Astrocyte (in vitro differentiated cells and primary cell): ENCODE results near the gene CPSF6. TPM values are rescaled to one million over a fixed set of nuclear protein-coding genes. Genes with fewer than 3 reads are reported as not detected.
"Not testable (repeated sequence)": the region's sequence is repeated elsewhere in the genome, so short reads cannot be mapped to it uniquely, and the experiment has no call there.

Experiments
- DNase-seq: peaks from one replicate; pipeline ENCODE4 v3.0.0-alpha.2; 2010; ENCODE audit warnings: low read depth
- FAIRE-seq: peaks from 2 replicates; lab custom pipeline; 2011; peaks lifted over from hg19 to GRCh38; lab: Jason Lieb, UNC
- H2AFZ ChIP-seq: 2 replicates; pipeline ENCODE4 v1.6.0; 2012; ENCODE audit warnings: low read depth, low read length, inconsistent platforms
- H3K27ac ChIP-seq: 2 replicates; pipeline ENCODE4 v1.5.1; 2011; ENCODE audit warnings: low read depth, low read length, inconsistent platforms
- H3K27me3 ChIP-seq: 2 replicates; pipeline ENCODE4 v1.6.0; 2011; ENCODE audit warnings: low read length, inconsistent platforms; ENCODE audit not compliant: insufficient read depth
- H3K36me3 ChIP-seq: 2 replicates; pipeline ENCODE4 v1.5.1; 2011; ENCODE audit warnings: low read length, inconsistent platforms; ENCODE audit not compliant: insufficient read depth
- H3K4me1 ChIP-seq: 2 replicates; pipeline ENCODE4 v1.5.1; 2011; ENCODE audit warnings: low read length, inconsistent platforms; ENCODE audit not compliant: insufficient read depth
- H3K4me2 ChIP-seq: 2 replicates; pipeline ENCODE4 v1.6.0; 2012; ENCODE audit warnings: low read length, inconsistent platforms
- H3K4me3 ChIP-seq: 2 replicates; pipeline ENCODE4 v1.5.1; 2011; ENCODE audit warnings: low read depth, mild to moderate bottlenecking, low read length, inconsistent platforms; ENCODE audit not compliant: insufficient read depth
- H3K79me2 ChIP-seq: 2 replicates; pipeline ENCODE4 v1.6.0; 2012; ENCODE audit warnings: mild to moderate bottlenecking, low read length, inconsistent platforms; ENCODE audit not compliant: insufficient read depth
- H3K9ac ChIP-seq: 2 replicates; pipeline ENCODE4 v1.6.0; 2012; ENCODE audit warnings: mild to moderate bottlenecking, low read length, inconsistent platforms
- H3K9me3 ChIP-seq: 2 replicates; pipeline ENCODE4 v1.5.1; 2012; ENCODE audit warnings: low read depth, mild to moderate bottlenecking, low read length, inconsistent platforms; ENCODE audit not compliant: insufficient read depth
- H4K20me1 ChIP-seq: 2 replicates; pipeline ENCODE4 v1.6.0; 2012; ENCODE audit warnings: low read length, inconsistent platforms; ENCODE audit not compliant: insufficient read depth
- H3K27ac Mint-ChIP-seq: one replicate; pipeline ENCODE4 v1.8.0; 2021; ENCODE audit warnings: mild to moderate bottlenecking, mixed read lengths; ENCODE audit not compliant: unreplicated experiment
- H3K27me3 Mint-ChIP-seq: one replicate; pipeline ENCODE4 v1.8.0; 2021; ENCODE audit warnings: low read depth, mixed read lengths; ENCODE audit not compliant: unreplicated experiment
- H3K36me3 Mint-ChIP-seq: one replicate; pipeline ENCODE4 v1.8.0; 2021; ENCODE audit warnings: low read depth, mixed read lengths; ENCODE audit not compliant: unreplicated experiment
- H3K4me1 Mint-ChIP-seq: one replicate; pipeline ENCODE4 v1.8.0; 2021; ENCODE audit warnings: low read depth, mixed read lengths; ENCODE audit not compliant: unreplicated experiment
- H3K4me3 Mint-ChIP-seq: one replicate; pipeline ENCODE4 v1.8.0; 2021; ENCODE audit warnings: mild to moderate bottlenecking, moderate library complexity, mixed read lengths; ENCODE audit not compliant: unreplicated experiment
- H3K9me3 Mint-ChIP-seq: one replicate; pipeline ENCODE4 v1.8.0; 2021; ENCODE audit warnings: mild to moderate bottlenecking, mixed read lengths; ENCODE audit not compliant: unreplicated experiment
- CTCF ChIP-seq: IDR thresholded peaks from 2 replicates; pipeline ENCODE4 v1.5.1; 2011; ENCODE audit warnings: low read depth, mild to moderate bottlenecking, inconsistent platforms, low read length, moderate library complexity; ENCODE audit not compliant: insufficient read depth
- EZH2 ChIP-seq: IDR thresholded peaks from 2 replicates; pipeline ENCODE4 v1.6.1; 2012; ENCODE audit warnings: mild to moderate bottlenecking, low read length, inconsistent platforms; ENCODE audit not compliant: insufficient read depth
- total RNA-seq: library from RNA; stranded (reverse); gene quantifications from 2 replicates; pipeline ENCODE4 v1.2.1, GENCODE V29; 2021

Gene CPSF6
- total RNA-seq, 1 donor from 2014 or later: 68.3 TPM

DNA sequence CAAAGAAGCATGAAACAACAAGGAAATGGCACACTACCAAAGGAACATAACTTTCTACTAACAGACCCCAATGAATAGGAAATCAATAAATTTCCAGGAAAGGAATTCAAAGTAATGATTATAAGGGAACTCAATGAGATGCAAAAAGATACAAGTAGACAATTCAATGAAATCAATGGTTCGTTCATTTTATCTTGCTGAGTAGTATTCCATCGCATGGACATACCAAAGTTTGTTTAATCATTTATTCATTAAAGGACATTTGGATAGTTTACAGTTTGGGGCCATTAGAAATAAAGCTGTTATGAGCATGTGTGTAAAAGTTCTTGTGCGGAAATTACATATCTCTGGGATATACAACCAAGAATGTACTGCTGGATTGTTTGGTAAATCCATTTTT lies 73.8 kb downstream of the CPSF6 start:
- Histone ChIP-seq H3K4me2 (no peak overlapping the region), H3K79me2 (no peaks in the 10 kb centered on the region), H3K4me3 (no peak overlapping the region), H3K9ac (no peak overlapping the region), H2AFZ (no peak overlapping the region), H3K27me3 (no peaks in the 10 kb centered on the region), H3K36me3 (no peaks in the 10 kb centered on the region), H3K4me1 (no peaks in the 10 kb centered on the region), H3K9me3 (no peaks in the 10 kb centered on the region), H4K20me1 (no peaks in the 10 kb centered on the region), H3K27ac (no peak overlapping the region)
- peaks cover 12% of the 10 kb centered on the region for H3K9me3 Mint-ChIP-seq
- H3K27ac Mint-ChIP-seq: no peak overlapping the region
- DNase-seq: no peak
- FAIRE-seq: no peak
- TF ChIP-seq EZH2: no peak
- TF ChIP-seq CTCF: no peak
- no peaks in the 10 kb centered on the region for H3K36me3 Mint-ChIP-seq
- no peak overlapping the region for H3K4me3 Mint-ChIP-seq
- no peaks in the 10 kb centered on the region for H3K4me1 Mint-ChIP-seq
- H3K27me3 Mint-ChIP-seq: no peaks in the 10 kb centered on the region

DNA sequence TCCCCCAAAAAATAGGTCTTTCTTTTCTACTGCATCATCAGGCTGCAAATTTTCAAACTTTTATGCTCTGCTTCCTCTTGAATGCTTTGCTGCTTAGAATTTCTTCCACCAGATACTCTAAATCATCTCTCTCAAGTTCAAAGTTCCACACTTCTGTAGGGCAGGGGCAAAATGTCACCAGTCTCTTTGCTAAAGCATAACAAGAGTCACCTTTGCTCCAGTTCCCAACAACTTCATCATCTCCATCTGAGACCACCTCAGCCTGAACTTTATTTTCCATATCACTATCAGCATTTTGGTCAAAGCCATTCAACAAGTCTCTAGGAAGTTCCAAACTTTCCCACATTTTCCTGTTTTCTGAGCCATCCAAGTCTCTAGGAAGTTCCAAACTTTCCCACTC lies 77.4 kb downstream of the CPSF6 start:
- H3K9ac ChIP-seq, H3K79me2 ChIP-seq, H3K27ac ChIP-seq, H3K27me3 Mint-ChIP-seq, H3K4me2 ChIP-seq, H3K4me1 Mint-ChIP-seq, H3K4me1 ChIP-seq, H3K4me3 Mint-ChIP-seq, H3K27me3 ChIP-seq, H3K9me3 ChIP-seq, FAIRE-seq, H3K36me3 ChIP-seq, H3K36me3 Mint-ChIP-seq, H2AFZ ChIP-seq, DNase-seq, H3K27ac Mint-ChIP-seq, H4K20me1 ChIP-seq, H3K4me3 ChIP-seq: not testable (repeated sequence)
- H3K9me3 Mint-ChIP-seq: peaks cover 21% of the 10 kb centered on the region

- H3K4me2 ChIP-seq, H3K27ac Mint-ChIP-seq, DNase-seq, H3K4me3 Mint-ChIP-seq, H3K27me3 Mint-ChIP-seq, H3K79me2 ChIP-seq, H2AFZ ChIP-seq, H4K20me1 ChIP-seq, H3K4me1 ChIP-seq, FAIRE-seq, H3K4me1 Mint-ChIP-seq, H3K9me3 ChIP-seq, H3K36me3 ChIP-seq, H3K27me3 ChIP-seq, H3K36me3 Mint-ChIP-seq, H3K27ac ChIP-seq, H3K4me3 ChIP-seq, H3K9ac ChIP-seq: not testable (repeated sequence)
- H3K9me3 Mint-ChIP-seq: peaks cover 21% of the 10 kb centered on the region
Measured at GRCh38 chr12:69317233-69317632, 77.9 kb downstream of the CPSF6 start.

- FAIRE-seq (no peak), DNase-seq (no peak)
- Mint-ChIP-seq H3K27me3 (no peaks in the 10 kb centered on the region), H3K4me3 (no peak overlapping the region), H3K4me1 (no peaks in the 10 kb centered on the region), H3K27ac (no peak overlapping the region), H3K9me3 (peaks cover 20% of the 10 kb centered on the region), H3K36me3 (no peaks in the 10 kb centered on the region)
- no peaks in the 10 kb centered on the region for H3K4me1 ChIP-seq
- no peak overlapping the region for H3K4me3 ChIP-seq
- H3K9me3 ChIP-seq: no peaks in the 10 kb centered on the region
- no peaks in the 10 kb centered on the region for H4K20me1 ChIP-seq
- H2AFZ ChIP-seq: no peak overlapping the region
- no peak for TF ChIP-seq CTCF
- TF ChIP-seq EZH2: no peak
- H3K27me3 ChIP-seq: peaks cover 5% of the 10 kb centered on the region
- H3K36me3 ChIP-seq: no peaks in the 10 kb centered on the region
- H3K27ac ChIP-seq: no peak overlapping the region
- H3K79me2 ChIP-seq: no peaks in the 10 kb centered on the region
- no peak overlapping the region for H3K9ac ChIP-seq
- no peak overlapping the region for H3K4me2 ChIP-seq
Measured at GRCh38 chr12:69318225-69318624, 78.9 kb downstream of the CPSF6 start.
